ENCODE data around the gene MYH15.

- TF ChIP-seq CTCF (IDR thresholded peaks at IDR 0.05) (no peak), POLR2AphosphoS5 (IDR thresholded peaks at IDR 0.05) (no peak), POLR2A (IDR thresholded peaks at IDR 0.05) (no peak)
Observed at GRCh38 chr3:108407886-108408285, 102.5 kb downstream of the MYH15 start.

Measured in breast epithelium (tissue), 3 donors.